Endodermal cell (in vitro differentiated cells): Measurements from ENCODE around the gene BTD. TPM values are rescaled to one million over a fixed set of nuclear protein-coding genes. Genes with fewer than 3 reads are reported as not detected.

Experiments
- DNase-seq: peaks from one replicate; pipeline ENCODE4 v3.0.0-alpha.2; 2017
- H3K27ac ChIP-seq: 2 replicates; pipeline ENCODE4 v1.5.1; 2013; ENCODE audit warnings: mild to moderate bottlenecking, low read depth, low read length, moderate library complexity
- H3K27me3 ChIP-seq: 2 replicates; pipeline ENCODE4 v1.6.1; 2013; ENCODE audit warnings: mild to moderate bottlenecking, low read length, moderate library complexity; ENCODE audit not compliant: insufficient read depth, control insufficient read depth, poor library complexity, severe bottlenecking
- H3K36me3 ChIP-seq: 2 replicates; pipeline ENCODE4 v1.7.0; 2013; ENCODE audit warnings: mild to moderate bottlenecking, low read length, moderate library complexity; ENCODE audit not compliant: control insufficient read depth, insufficient read depth
- H3K4me1 ChIP-seq: one replicate; pipeline ENCODE4 v1.7.0; 2013; ENCODE audit warnings: low read length; ENCODE audit not compliant: control insufficient read depth, insufficient read depth
- H3K4me3 ChIP-seq: 2 replicates; pipeline ENCODE4 v1.5.1; 2013; ENCODE audit warnings: mild to moderate bottlenecking, low read length, moderate library complexity
- H3K9ac ChIP-seq: 2 replicates; pipeline ENCODE4 v1.6.1; 2013; ENCODE audit warnings: mild to moderate bottlenecking, low read length, moderate library complexity; ENCODE audit not compliant: poor library complexity, severe bottlenecking; ENCODE audit errors: extremely low read depth
- H3K9me3 ChIP-seq: 2 replicates; pipeline ENCODE4 v1.6.1; 2013; ENCODE audit warnings: mild to moderate bottlenecking, low read length, moderate library complexity; ENCODE audit not compliant: control insufficient read depth
- H3K27ac Mint-ChIP-seq: 2 replicates; pipeline ENCODE4 v1.8.0; 2020; ENCODE audit warnings: mixed read lengths
- H3K27me3 Mint-ChIP-seq: 2 replicates; pipeline ENCODE4 v1.8.0; 2021; ENCODE audit warnings: mild to moderate bottlenecking, mixed read lengths; ENCODE audit not compliant: insufficient read depth
- H3K36me3 Mint-ChIP-seq: 2 replicates; pipeline ENCODE4 v1.8.0; 2020; ENCODE audit warnings: low read depth, mixed read lengths
- H3K4me1 Mint-ChIP-seq: 2 replicates; pipeline ENCODE4 v1.8.0; 2020; ENCODE audit warnings: mixed read lengths
- H3K4me3 Mint-ChIP-seq: 2 replicates; pipeline ENCODE4 v1.8.0; 2020; ENCODE audit warnings: mild to moderate bottlenecking, moderate library complexity, mixed read lengths
- H3K9me3 Mint-ChIP-seq: 2 replicates; pipeline ENCODE4 v1.8.0; 2020; ENCODE audit warnings: mild to moderate bottlenecking, mixed read lengths
- WGBS, 2 experiments: methylation state at CpG; one replicate each; pipeline versions ENCODE4 v1.1.5 to v1.1.7; 2013; ENCODE audit warnings: missing lambda C conversion rate in 2 of 2, mixed read lengths in 1 of 2; ENCODE audit not compliant: insufficient coverage in 1 of 2, insufficient read length in 1 of 2; 5-methylcytosine and 5-hydroxymethylcytosine counted together
- total RNA-seq, 2 donors: library from RNA; stranded (reverse); fragmentation: NEBNext Ultra II Directional in 1 of 2; extraction: Animal tissue kit (Norgen Biotek cat#: 25700) in 1 of 2; gene quantifications; 2 replicates in 1 of 2; 3 replicates in 1 of 2; pipeline ENCODE4 v1.2.1, GENCODE V29; 2021
- TF ChIP-seq, protein P1 (sequence below): fragments of 200-600 bp; sonication (generic); conservative IDR thresholded peaks from 2 replicates; pipeline ENCODE4 v1.5.0; 2021; ENCODE audit warnings: antibody characterized with exemption, mild to moderate bottlenecking

BTD gene
- total RNA-seq, 2 donors from 2014 or later: 25.7 to 27.8 TPM

DNA sequence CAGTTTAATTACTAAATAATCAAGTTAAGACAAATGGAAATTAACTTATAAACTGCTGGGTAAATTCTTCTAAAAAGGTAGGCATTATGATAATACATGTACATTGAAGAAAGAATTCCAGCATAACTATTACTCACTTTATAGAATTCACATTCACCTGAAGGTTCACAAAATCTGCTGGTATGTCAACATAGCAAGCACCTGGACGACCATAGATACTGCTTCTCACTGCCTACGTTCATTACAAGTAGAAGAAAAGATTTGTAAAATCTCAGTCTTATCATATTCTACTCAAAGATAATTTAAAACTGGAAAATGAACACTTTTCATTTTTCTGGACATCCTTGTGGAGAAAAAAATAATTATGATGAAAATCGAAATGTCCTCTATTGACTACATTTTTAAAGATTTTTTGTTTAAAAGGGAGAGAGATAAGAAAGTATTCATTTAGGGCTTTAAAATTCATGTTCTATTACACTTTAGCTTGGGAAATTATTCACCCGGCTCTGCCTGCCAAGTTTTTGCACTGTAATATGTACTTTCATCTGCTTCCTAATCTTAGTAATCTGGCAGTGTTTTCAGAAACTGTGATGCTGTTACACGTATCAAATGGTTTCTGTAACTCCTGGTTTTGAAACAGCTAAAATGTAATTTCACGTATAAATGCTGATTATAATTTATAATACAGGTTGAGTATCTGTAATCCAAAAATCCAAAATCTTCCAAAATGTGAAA, 16.3 kb upstream of the BTD start:
- Histone ChIP-seq H3K4me3 (no peak overlapping the region), H3K27ac (no peak overlapping the region), H3K9ac (no peak overlapping the region), H3K36me3 (peaks cover 70% of the 10 kb centered on the region), H3K4me1 (no peaks in the 10 kb centered on the region), H3K9me3 (no peaks in the 10 kb centered on the region), H3K27me3 (no peaks in the 10 kb centered on the region)
- Mint-ChIP-seq H3K27ac (no peak overlapping the region), H3K9me3 (no peaks in the 10 kb centered on the region), H3K4me3 (no peak overlapping the region), H3K27me3 (no peaks in the 10 kb centered on the region), H3K36me3 (peaks cover 48% of the 10 kb centered on the region), H3K4me1 (no peaks in the 10 kb centered on the region)
- DNase-seq: no peak
- TF ChIP-seq, protein P1, sequence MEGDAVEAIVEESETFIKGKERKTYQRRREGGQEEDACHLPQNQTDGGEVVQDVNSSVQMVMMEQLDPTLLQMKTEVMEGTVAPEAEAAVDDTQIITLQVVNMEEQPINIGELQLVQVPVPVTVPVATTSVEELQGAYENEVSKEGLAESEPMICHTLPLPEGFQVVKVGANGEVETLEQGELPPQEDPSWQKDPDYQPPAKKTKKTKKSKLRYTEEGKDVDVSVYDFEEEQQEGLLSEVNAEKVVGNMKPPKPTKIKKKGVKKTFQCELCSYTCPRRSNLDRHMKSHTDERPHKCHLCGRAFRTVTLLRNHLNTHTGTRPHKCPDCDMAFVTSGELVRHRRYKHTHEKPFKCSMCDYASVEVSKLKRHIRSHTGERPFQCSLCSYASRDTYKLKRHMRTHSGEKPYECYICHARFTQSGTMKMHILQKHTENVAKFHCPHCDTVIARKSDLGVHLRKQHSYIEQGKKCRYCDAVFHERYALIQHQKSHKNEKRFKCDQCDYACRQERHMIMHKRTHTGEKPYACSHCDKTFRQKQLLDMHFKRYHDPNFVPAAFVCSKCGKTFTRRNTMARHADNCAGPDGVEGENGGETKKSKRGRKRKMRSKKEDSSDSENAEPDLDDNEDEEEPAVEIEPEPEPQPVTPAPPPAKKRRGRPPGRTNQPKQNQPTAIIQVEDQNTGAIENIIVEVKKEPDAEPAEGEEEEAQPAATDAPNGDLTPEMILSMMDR: no peak
- 91 to 95% methylated on average over 3 to 6 of the region's 6 CpGs for WGBS, 2 experiments

DNA sequence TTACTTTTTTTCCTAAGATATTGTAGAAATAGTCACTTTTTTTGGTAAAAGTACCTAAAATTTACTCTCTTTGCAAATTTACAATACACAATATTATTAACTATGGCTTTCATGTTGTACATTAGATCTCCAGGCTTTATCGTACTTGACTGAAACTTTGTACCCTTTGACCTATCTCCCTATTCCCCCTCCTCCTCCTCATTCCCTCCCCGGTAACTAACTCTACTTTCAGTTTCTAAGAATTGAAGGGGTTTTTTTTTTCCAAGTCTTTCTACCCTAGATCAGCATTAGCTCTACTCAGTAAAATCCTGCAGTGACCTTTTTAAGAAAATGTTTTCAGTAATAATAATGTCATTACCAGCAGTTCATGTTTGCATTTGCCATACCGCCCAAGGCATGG, 10.3 kb upstream of the BTD start:
- H3K9me3 ChIP-seq: no peaks in the 10 kb centered on the region
- no peak for DNase-seq
- Mint-ChIP-seq H3K9me3 (no peaks in the 10 kb centered on the region), H3K27ac (no peak overlapping the region), H3K36me3 (peaks cover 29% of the 10 kb centered on the region), H3K4me1 (no peaks in the 10 kb centered on the region), H3K27me3 (no peaks in the 10 kb centered on the region), H3K4me3 (no peak overlapping the region)
- 90 to 100% methylated on average over 1 to 3 of the region's 3 CpGs for WGBS, 2 experiments
- H3K27me3 ChIP-seq: no peaks in the 10 kb centered on the region
- TF ChIP-seq, protein P1: no peak
- peaks cover 44% of the 10 kb centered on the region for H3K36me3 ChIP-seq
- H3K4me1 ChIP-seq: no peaks in the 10 kb centered on the region
- no peak overlapping the region for H3K9ac ChIP-seq
- H3K4me3 ChIP-seq: no peak overlapping the region
- H3K27ac ChIP-seq: no peak overlapping the region

DNA sequence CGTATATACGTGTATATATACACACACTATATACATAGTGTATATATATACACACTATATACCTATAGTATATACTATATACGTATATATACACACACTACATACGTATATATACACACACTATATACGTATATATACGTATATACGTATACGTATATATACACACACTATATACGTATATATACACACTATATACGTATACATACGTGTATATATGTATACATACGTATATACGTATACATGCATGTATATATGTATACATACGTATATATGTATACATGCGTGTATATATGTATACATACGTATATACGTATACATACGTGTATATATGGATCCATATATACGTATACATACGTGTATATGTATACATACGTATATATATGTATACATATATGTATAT, 9.6 kb upstream of the BTD start:
- TF ChIP-seq, protein P1: no peak
- 88 to 92% methylated on average over 6 to 13 of the region's 21 CpGs for WGBS, 2 experiments
- DNase-seq: no peak
- Mint-ChIP-seq H3K9me3 (no peaks in the 10 kb centered on the region), H3K4me1 (no peaks in the 10 kb centered on the region), H3K27ac (no peak overlapping the region), H3K27me3 (no peaks in the 10 kb centered on the region), H3K36me3 (peaks cover 32% of the 10 kb centered on the region), H3K4me3 (no peak overlapping the region)
- Histone ChIP-seq H3K27me3 (no peaks in the 10 kb centered on the region), H3K36me3 (peaks cover 46% of the 10 kb centered on the region), H3K9ac (no peak overlapping the region), H3K9me3 (no peaks in the 10 kb centered on the region), H3K4me1 (no peaks in the 10 kb centered on the region), H3K4me3 (no peak overlapping the region), H3K27ac (no peak overlapping the region)
